SKM-1 (cell line): ENCODE data around the gene SETD7.

Experiments
- DNase-seq: peaks from one replicate; lab custom pipeline; 2025; ENCODE audit not compliant: unreplicated experiment; lab: John Stamatoyannopoulos, UW

The SETD7 gene

DNA sequence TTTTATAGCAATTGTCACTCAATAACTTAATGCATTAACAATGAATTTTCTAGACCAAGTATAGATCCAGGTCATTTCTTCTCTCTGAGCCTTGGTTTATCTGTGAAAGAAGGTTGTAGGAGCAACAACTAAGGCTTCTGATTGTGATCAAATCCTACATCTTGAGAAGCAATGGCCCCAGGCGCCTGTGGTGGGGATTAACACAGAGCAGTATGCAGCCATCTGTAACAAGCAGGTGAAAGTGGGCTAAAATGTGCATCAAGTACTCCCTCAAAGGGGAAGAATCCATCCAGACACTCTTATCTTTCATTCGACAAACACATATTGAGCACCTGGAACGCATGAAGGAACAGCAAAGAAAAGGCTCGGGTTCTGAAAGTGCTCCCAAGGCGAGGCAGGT lies 19.1 kb upstream of the SETD7 start:
- no peak for DNase-seq

DNA sequence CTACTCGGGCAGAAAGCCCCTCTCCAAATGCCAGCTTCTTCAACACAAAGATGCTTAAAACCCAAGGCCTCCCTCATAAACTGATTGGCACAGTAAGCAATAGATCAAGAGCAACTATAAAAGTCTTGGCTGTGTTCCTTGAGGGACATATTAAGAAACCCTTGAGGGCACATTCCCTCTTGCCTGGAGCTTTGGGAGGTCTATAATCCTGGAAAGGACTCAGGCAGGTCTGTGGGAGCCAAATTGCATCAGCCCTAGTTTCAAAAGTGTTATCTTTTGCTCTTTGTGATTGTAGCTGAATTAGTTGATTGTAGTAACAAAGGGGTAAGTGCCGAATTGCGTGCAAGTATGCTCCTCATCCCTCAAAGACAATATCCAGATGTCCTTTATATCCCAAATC lies 18.6 kb upstream of the SETD7 start:
- DNase-seq, result no peak

DNA sequence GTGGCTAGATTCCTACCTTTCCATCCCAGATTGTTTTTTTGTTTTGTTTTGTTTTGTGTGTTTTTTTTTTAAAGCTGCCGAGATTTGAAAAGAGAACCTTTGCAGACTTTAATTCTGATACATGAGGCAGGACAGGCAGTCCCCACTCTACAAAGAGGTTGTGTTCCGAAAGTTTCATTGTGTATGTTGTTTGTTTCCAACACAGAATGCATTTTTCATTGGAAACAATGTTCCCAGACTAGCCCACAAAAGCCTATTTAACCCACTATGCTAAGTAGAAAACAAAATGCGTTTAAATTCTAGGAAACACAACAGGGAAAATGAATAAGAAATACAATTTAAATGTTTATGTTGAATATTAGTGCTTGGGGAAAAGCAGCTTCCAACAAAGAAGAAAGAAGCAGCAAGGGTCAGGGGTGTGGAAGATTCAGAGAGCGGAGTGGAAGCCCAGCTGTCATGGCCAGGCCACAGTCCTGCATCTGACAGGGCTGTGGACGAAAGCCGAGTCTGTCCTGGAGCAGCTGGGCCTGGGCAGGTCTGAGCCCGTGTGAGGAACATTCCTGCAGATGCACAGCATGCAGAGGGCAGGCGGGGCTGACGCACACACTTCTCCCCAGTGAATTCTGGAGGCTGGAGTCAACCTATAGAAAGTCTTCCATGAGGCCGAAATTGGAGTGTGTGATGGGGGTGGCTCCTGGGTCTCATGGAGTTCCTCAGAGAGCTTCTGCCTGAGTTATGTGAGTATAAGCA lies 12.4 kb upstream of the SETD7 start:
- no peak for DNase-seq

DNA sequence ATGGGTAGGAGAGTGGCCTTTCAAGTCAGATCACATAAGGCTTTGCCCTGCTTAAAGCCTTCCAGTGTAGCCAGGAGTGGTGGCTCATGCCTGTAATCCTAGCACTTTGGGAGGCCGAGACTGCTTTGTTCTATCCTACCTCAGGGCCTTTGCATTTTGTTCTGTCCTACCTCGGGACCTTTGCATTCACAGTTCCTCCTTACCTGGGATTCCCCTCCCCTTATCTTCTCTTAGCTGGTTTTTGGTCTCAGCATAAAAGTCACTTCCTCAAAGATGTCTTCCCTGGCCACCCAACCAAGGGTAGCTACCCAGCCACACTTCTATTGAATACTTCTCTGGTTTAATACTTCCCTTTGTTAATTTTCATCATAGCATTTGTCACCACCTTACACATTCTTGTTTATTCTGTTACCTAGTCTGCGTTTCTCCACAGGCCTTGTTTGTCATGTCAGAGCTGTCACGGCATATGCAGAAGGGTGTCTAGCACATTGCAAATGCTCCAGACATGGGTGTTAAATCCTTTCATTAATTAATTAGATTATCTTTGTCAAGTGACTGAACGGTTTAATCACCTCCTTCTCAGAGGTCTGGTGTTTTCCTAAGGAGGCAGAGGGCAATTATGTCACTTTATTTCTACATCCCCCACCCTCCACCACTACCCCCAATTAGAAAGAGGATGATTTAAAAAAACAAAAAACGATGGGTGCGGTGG lies 11.3 kb upstream of the SETD7 start:
- no peak for DNase-seq

DNA sequence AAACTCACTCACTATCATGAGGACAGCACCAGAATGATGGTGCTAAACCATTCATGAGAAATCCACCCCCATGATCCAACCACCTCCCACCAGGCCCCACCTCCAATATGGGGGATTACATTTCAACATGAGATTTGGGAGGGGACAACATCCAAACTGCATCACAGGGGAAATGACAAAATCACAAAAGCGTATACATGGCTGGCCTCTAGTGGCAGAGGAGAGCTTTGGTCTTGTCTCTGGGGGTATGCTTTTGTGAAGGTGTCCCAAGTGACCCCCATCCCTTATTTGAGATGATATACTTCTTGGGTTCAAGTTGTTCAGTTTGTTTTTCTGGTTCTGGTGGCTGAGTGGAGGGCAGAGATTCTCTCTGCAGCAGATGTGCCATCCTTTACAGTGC lies 8.5 kb upstream of the SETD7 start:
- no peak for DNase-seq

DNA sequence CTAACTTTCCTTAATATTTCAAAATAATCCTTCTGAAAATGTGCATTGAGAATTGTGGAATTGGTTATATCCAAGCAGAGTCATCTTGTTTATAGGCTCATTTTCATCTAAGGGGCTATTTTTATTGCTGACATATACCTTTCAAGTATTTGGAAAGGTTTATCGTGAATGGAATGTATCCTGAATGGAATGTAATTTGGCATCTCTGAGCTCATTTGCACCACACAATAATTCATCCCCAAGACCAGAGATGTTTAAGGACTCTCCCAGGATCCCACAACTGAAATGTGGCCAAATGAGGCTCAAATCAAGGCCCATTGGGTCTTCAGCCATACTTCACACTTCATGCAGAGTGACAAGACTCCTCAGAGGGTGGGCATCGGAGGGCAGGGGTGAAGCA lies 7.5 kb upstream of the SETD7 start:
- DNase-seq, result no peak

DNA sequence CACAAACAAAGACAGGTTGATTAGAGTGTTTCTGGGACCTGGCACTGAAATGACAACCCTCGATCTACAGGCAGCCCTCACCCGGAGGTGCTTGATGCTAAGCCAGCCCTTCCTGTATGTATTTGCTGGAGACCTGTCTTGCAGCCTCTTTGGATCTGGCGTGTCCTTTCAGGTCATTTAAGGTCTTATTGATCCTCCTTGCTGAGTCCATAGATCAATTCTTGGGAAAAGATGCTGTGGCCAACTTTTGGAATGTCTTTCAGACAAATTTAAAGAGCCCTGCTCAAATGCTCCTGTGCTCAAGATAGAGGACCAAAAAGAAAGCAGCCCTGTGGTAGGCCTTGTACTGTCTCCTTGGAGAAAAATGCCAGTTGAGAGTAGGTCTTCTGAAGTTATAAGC lies 6.8 kb upstream of the SETD7 start:
- DNase-seq, result no peak

DNA sequence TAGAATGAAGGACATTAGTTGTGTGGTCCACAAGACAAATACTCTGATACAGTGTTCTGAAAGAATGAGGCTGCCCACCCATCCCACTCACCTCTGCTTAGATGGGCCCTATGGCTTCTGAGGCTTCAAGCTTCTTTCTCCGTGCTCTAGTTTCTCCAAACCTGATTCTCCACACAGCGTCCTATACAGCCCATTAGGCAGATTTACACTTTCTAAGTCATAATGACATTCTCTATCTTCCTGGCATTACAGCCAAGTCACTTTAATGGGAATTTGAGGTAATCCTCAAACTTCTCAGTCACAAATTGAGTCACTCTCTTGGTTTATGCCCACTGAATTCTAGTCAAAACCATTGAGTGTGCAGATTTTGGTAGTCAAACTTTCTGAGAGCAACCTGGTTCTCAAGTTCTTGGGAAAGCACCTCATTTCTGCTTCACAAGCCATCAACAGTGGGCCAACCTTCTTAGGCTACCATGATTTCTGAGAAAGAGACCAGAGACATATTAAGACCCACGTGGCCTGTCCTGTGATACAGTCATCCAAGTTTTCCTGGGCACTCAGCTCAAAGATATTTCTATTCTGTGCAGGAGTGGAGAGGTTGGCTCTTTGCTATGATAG lies 6.2 kb upstream of the SETD7 start:
- DNase-seq, result no peak

DNA sequence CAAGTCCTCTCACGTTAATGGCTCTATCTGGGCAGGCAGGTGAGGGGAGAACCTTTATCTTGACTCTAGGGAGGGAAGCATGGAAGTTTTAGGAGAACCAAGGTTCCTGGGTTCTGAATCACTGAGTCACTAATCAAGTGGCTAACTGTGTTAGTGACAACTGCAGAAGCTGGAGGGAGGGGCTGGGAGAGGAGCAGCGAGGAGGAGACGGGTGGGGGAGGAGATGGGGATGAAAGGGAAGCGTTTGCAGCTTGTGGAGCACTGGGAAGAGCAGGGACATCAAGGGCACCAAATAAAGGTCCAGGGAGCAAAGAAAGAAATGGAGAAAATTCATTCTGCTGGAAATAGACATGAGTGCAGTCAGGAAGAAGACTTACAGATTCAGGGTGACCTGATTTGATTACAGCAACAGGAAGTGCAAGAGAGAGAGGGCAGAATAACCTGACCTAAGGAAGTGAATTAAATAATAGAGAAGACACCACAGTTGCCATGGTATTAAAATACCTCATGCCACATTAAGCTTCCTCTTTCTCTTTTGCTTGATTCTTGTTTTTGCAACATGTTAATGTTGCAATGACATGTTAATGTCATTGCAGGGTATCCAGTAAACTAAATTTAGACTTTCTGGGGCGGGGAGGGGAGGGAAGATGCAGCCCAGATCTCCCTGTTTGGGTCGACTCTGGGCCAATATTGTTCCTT lies 4.5 kb upstream of the SETD7 start:
- DNase-seq, result peak; percentile 87

DNA sequence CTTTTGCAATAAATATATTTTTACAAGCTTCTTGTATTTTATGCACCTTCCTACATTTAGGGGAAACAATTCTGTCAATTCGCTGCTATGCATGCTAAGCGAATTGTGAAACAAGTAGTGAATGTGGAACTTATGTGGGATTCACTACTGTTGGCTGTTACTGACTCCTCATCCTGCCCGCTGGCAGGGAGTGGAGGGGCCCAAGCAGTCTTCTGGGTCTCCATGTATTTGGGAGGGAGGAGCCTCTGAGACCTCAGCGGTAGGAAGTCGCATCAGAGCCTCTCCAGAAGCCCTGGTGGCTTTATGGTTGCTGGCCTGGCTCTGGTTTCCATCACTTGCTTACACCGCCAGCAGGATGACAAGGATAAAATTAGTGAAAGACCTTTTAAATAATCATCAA lies 3.7 kb upstream of the SETD7 start:
- DNase-seq, result no peak

DNA sequence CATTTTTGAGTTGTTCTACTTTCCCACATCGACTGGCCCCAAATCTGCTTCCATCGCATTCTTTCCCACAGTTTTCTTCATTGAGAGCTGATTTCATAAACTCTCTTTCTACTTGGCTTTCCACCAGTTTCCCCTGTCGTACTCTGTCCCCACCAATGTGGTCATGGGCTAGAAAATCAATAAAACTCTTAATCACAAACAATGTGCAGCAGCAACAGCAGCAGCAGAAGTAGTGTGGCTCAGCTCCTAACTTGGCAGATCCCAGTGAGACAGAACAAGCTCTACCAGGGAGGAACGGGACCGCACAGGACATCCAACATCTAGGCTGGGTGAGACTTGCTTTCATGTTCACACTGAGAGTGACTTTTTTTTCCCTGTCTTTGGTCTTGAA lies 3.1 kb upstream of the SETD7 start:
- no peak for DNase-seq

DNA sequence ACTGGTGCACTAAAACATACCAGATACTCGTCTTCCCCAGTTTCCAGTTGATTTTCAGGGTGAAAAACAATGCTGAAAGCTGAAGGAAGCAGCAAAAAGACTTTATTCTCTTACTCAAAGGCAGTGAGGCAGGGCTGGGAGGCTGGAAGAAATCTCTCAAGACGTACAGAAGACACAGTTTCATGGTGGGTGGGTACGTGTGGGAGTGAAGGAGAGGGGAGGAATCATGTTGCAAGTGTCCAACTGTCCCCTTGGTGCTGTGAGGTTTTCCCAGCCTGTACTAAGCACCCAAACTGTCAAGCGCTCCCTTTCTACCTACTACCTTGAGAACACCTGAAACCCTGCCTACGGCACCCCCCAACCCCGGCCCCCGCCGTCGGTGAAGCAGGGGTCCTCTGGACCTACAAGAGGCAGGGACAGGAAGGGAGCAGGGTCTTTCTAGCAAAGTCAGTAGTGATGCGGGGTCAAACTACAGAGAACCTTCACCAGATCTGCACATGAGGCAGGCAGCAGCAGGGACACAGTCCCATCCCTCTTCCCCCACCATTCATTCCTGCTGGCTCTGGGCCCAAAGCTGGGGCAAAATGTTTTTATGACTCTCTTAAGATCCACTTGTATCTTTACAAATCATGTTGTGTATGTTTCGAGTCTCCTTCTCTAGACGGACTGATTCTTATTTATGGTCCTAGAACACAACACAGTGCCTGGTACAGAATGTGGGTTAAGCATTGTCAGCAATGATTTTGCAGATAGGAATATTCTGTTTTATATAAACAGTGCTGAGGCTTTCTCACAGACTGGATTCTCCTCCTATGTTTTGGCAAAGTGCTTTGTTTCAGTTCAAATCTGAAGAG lies 2.4 kb upstream of the SETD7 start:
- no peak for DNase-seq

DNA sequence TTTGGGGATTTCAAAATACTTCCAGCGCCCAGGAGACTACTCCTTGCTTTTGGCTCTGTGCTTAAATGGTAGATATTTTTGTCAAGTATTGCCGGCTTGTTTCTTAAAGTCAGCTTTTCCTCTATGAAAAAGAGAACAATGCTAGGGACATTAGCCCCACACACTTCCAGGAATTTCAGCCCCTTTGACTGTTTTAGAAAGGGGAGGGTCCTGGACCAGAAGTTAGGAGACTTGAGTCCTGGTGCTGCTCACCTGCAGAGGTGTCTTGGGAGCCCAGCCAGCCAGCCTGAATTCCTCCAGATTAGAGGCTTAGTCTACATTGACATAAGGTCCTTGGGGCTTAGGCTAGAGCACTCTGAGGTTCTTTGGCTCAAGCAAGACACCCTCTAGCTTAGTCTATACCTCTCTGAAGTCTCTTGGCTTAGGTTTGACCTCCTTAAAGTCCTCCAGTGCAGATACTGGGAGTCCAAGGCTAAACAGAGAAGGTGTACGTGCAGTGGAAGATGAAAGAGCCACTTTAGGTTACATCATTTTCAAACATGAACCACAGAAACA lies 1.6 kb upstream of the SETD7 start:
- DNase-seq, result no peak

DNA sequence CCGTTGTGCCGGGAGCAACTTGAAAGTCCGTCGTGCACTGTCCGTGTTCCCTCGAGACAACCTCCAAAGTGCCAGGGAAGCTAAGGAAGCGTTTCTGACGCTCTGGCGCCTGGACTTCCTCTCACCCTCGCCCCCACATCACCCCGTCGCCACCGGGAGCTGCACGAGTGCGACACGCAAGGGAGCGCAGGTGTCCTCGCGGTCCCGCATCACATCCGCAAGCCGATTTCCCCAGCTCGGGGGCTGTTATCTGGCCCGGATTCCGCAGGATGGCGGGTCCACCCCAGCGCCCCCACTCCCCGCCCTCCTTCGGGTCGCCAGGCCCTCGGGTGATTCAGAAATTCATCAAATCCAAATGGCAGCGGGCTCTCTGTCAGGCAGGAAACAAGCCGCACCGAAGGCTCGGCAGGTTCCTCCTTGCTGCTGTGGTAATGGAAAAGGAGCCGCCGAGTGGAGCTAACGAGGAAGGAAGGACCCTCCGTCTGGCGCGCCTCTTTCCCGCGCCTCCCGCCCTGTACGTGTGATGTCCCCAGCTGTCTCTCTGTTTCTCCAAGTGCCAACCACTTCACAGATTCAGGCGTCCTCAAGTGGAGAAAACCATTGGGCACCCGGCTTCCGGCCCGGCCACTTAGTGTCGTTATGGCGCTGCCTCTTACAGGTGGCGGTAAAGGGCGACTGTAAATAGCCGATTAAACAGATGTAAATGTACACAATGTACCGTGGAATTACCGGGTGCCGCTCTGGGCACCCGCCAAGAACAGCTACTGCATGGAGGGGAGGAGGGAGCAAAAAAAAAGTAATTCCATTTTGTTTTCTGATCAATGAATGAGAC lies 921 bp upstream of the SETD7 start:
- DNase-seq, result peak; percentile 16

DNA sequence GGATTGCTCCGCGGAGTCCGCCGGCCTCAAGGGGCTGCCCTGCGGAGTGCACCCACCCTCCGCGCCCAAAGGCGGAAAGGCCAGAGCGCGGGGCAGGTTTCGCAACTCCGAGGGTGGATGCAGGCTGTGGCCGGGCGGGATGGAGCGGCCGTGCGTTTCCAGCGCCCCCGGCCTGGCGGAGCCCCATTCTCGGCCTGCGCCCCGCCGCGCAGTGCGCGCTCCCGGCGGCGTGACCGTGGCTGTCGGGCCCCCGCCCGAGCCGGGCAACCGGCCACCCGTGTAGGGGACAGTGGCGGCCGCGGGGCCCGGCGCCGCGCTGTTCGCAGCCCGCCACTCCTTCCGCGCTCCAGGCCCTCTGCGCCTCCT lies 331 bp downstream of the SETD7 start:
- no peak for DNase-seq

DNA sequence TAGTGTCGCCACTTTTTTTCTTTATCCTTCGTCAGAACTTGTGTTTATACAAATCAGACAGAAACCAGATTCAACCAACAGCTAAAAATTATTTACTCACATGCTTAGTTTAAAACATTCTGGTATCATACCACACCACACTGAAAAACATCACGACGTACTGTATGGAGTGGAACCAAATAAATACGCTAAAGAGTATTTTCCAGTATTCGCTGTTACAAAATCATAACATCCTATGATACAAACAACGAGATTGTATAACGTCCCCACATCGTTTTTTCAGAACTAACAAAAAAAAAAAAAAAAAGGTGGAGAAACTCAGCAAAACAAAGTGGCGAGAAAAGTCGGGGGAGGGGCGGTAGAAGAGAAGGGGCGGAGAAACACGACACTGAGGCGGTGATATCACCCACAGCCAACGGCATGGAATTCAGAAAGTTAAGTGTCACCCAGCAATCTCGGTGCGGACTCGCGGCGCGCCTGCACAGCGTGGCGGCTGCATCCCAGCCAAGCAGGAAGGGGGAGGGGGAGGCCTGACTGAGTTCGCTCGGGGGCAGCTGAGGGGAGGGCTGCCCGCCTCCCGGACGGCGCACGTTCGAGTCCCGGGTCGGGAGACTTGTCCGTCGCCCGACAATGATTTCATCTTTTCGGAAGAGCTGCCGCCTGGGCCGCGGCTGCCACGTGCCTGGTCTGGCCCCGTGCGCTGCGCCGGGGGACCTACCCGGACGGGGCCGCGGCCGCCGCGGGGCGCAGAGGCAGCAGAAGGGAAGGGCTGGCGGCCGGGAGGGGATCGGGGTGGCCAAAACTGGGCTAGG lies 920 bp downstream of the SETD7 start:
- DNase-seq, result peak; percentile 26

DNA sequence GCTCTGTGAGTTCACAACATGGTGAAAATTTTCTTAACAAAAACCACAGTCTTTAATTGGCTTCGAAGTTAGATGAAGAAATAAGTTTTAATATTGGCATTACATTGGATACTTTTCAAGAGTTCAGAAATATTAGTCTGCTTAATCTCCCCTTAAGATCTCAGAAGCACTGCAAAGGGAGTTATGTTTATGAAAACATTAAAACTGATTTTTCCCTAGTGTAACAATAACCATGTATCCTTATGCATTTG lies 1.5 kb downstream of the SETD7 start:
- no peak for DNase-seq

DNA sequence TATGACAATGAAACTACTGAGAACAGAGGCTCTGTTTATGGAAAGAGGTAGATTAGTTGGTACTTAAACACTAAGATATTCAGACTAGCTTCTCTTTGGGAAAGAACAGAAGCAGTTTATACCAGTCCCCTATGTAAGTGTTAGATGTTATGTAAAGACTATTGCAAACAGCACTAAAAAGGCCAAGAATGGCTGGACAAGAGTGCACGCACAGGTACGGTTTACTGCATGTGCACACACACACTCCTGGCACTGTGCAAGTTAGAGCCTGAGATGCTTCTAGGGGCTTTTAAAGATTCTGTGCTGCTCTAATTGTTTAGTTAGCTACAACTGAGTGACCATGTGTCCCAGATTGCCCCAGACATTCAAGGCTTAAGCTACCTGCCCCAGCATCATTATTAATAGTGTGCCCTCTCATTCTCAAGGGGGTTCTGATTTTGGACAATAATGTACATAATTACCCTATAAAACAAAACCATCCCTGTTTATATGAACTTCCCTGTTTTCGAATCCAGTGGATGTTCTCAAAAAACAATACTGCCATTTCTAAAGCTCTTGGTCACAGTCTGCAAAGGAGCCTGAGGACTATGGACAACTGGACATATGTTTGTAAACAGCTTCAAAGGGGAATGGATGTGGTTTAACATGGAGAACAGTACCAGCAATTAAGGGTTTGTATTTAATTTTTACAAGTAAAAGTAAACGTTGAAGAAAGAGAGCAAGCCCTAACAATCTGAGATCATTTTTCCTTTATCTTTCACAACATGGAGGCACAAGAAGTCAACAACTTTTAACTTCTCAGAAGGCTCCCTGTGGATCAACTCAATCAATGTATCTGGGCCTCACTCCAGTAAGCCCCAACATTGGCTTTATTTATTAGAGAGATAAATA lies 2.0 kb downstream of the SETD7 start:
- no peak for DNase-seq
